Cardiac fibroblast (primary cell): Measurements from ENCODE around the gene PHACTR1.
"Not testable (repeated sequence)": the region's sequence is repeated elsewhere in the genome, so short reads cannot be mapped to it uniquely, and the experiment has no call there.

Experiments used
- DNase-seq, 2 donors: peaks; one replicate each; pipeline versions ENCODE4 v3.0.0 to v3.0.0-alpha.2; 2010; ENCODE audit warnings: low read depth in 2 of 2
- H3K4me3 ChIP-seq, 2 donors: replicated peaks in 1 of 2; 1 replicate in 1 of 2; 2 replicates in 1 of 2; pipeline ENCODE4 v1.5.1; 2011; ENCODE audit warnings: low read depth in 2 of 2, low read length in 2 of 2, mild to moderate bottlenecking in 2 of 2, moderate library complexity in 1 of 2
- CTCF ChIP-seq: IDR thresholded peaks from one replicate; pipeline ENCODE4 v1.5.1; 2011; ENCODE audit warnings: low read depth, mild to moderate bottlenecking, low read length, inconsistent platforms

The PHACTR1 gene

GRCh38 chr6:12760226-12760625 is 43.7 kb downstream of the PHACTR1 start:
- no peak overlapping the region for H3K4me3 ChIP-seq
- no peak for TF ChIP-seq CTCF
- no peak for DNase-seq

GRCh38 chr6:12760911-12761310 is 44.3 kb downstream of the PHACTR1 start:
- H3K4me3 ChIP-seq, result no peak overlapping the region
- no peak for DNase-seq
- no peak for TF ChIP-seq CTCF

DNA sequence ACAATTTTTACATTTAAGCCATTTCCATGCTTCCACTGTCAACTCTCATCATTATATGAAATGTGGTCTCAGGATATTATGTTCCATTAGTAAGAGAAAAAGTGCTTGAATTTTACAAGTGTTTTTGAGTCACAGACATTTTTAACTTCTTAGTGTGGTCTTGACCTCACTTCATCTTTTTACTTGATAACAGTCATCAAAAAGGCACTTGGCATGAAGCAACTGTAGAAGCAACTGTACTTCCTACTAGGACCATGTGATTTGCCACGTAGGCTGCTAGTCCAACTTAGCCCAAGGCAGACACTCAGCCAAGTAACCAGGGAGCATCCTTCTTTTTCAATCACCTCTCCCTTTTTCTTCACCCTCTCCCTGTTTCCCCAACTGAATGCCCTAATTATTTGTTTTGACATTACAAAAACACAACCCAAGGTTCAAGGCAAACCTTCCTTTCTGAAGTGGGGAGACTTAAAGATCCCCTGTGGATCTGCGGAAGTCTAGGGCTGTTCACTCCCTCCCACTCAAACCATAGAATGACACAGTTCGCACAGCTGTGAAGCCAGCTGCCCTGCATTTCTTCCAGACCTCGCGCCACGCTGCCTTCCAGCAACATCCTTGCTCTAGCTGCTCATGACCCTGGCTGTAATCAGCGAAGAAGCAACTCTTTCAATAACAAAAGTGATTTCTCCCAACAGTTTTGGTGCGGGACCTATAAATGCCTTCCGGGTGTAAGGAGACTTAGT is 45.0 kb downstream of the PHACTR1 start:
- TF ChIP-seq CTCF, result no peak
- no peak overlapping the region for H3K4me3 ChIP-seq
- DNase-seq, result peak; percentile 20 to 53

DNA sequence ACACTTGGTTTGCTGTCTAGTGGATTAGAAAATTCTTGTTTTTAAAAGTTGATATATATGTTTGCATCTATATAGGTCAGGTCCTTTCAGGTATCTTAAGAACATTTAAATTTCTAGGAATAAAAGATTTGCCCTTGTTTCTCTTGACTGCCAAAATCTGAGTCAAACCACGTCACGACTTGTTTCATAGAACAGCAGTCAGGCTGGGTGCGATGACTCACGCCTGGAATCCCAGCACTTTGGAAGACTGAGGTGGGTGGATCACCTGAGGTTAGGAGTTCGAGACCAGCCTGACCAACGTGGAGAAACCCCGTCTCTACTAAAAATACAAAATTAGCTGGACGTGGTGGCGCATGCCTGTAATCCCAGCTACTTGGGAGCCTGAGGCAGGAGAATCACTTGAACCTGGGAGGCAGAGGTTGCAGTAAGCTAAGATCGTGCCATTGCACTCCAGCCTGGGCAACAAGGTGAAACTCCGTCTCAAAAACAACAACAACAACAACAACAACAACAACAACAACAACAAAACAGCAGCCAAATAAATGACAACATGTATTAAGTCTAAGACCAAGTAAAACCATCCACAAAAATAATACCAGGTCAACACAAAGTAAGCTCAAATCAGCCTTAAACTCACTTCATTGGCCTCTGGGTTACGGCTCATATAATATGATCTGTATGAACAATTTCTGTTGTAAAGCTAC is 46.3 kb downstream of the PHACTR1 start:
- peak; percentile 5 to 33 for DNase-seq
- H3K4me3 ChIP-seq, result not testable (repeated sequence)

GRCh38 chr6:12766365-12766764 is 49.8 kb downstream of the PHACTR1 start:
- H3K4me3 ChIP-seq, result no peak overlapping the region
- TF ChIP-seq CTCF, result no peak
- DNase-seq, result no peak

DNA sequence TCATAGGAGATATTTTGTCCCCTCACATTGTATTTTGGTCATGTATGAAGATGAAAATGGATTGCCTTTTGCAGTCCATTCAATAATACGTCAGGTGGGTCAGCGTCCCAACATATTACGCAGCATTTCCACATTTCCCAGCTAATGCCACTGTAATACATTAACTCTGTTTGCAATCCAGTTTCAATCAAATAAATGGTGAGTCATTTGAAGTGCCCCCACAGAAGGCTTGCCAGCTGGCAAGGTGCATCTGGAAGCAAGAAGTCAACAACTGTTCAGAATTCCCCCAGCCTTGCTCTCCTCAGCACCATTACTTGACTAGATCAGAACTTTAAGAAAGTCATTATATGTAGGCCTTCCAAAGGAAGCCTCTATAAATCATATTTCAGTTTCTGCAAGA is 50.4 kb downstream of the PHACTR1 start:
- TF ChIP-seq CTCF, result no peak
- no peak overlapping the region for H3K4me3 ChIP-seq
- DNase-seq, result no peak

- no peak overlapping the region for H3K4me3 ChIP-seq
- no peak for TF ChIP-seq CTCF
- DNase-seq, result no peak
Measured at GRCh38 chr6:12769556-12770256, 53.1 kb downstream of the PHACTR1 start.
